Measurements from ENCODE around the gene TRIM28.

TRIM28 gene

DNA sequence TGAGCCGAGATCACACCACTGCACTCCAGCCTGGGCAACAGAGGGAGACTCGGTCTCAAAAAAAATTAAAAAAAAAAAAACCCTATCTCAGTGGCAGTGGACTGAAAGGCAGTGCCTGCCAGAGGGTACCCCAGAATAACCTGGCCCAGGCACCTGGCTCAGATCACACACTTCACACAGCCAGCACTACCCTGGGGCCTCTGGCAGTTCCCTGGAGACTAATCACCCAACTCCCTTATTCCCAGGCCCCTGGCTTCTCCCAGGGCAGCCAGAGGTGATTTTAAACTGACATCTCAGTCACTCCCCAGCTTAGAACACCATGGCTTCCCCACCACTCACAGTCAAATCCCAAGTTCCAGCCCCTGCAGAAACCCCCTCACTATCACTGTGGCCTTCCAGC is 28.6 kb upstream of the TRIM28 start:
- Mint-ChIP-seq H3K27ac (no peak overlapping the region), H3K27me3 (no peaks in the 10 kb centered on the region), H3K9me3 (no peaks in the 10 kb centered on the region), H3K4me3 (peak overlapping the region; percentile 78 to 97), H3K4me1 (peaks cover 68% of the 10 kb centered on the region)
- no peak for DNase-seq
- no peak for ATAC-seq

DNA sequence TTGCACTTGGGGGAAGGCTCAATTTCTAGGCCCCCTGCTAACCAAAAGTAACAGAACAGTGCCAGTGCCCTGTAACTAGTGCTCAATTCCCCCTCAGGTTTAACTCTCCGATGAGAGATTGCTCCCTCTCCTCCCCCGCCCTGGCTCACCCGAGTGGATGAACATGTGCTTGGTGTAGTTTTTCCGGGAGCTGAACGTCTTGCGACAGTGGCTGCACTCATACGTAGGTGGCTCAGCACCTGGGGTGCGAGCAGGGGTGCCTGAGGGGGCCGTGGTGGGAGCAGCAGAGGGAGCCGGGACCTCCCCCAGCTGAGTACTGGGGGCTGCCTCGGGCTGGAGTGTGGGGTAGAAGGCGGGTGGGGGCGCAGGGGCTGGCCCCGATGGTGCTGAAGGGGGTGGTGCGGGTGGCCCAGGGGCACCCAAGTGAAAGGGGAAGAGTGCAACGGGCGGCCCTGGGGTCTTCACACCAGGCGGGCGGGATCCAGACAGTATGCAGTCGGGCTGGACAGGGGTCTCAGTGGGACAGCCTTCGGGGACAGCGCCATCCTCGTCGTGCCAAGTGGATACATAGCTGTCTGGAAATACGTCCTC is 27.5 kb upstream of the TRIM28 start:
- DNase-seq (no peak), ATAC-seq (no peak)
- Mint-ChIP-seq H3K27me3 (no peaks in the 10 kb centered on the region), H3K4me1 (peaks cover 73% of the 10 kb centered on the region), H3K4me3 (peak overlapping the region in 1 of 2 donors; percentile 97), H3K9me3 (no peaks in the 10 kb centered on the region), H3K27ac (peak overlapping the region in 1 of 2 donors; percentile 88)

DNA sequence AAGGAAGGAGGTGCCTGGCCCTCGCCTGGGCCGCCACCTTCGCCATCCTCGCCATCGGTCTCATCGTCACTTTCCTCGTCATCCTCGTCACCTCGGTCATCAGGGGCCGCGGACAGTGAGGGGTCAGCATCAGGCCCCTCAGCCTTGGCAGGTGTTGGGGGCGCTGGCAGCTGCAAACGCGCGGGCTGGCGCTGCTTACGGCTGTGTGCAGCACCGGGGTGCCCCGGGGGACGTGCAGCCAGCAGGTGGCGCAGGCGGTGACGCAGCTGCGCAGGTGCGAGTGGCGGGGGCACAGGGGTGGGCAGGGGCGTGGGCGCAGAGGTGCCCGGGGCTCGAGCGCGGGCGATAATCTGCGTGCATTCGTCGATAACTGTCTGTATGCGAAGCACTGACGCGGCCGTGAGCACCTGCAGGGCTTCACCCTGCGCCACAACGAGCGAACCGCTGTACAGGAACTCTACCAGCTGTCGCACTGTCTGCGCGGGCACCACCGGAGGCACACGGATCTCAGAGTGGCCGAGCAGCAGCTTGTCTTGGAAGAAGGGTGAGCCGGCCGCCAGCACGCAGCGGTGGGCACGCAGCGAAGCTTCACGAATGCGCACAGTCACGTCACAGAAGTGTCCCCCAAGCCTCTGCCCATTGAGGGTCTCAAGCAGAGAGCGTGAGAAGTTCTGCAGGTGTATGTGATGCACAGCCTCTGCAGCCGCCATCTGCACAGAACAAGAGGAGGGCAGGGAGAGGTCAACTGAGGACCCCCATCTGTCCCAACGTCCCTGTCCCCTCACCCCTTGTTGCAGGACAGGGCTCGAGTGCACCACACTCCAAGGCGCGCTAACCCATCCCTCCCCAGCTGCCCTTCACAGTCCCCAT is 26.7 kb upstream of the TRIM28 start:
- H3K27me3 Mint-ChIP-seq: no peaks in the 10 kb centered on the region

DNA sequence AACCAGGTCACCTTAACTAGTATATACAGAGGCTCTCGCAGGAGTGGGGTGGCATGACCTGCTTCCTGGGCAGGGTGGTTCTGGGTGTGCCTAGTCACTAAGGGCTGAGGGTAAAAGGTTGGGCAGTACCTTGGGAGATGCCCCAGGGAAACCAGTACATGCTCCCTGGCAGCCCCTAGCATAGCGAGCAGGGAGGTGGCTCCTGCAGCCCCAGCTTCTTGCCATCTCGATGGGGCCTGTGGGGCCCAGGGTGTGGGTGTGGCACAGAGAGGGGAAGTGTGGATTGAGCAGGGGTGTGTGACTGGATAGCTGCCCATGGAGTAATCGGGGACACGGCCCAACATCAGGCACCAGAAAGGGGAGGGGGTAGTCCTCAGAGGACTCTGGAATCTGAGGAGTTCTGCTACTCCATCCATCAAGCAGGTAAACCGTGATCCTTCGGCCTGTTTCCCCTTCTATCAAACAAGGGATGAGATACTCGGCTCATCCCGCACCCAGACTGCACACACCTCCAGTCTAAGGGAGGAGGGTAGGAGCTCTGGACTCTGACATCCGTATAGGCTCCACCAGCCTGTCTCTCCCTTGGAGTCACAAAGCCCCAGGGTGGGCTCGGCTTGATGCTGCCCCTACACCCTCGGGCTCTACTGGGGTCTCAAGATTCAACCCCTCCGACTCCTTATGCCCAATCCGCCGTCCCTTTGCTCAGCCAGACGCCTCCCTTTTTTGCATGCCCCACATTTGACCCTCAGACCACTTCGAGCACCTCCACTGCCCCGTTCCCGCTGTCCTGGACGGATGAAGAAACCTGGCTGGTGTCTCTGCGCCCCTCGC is 25.4 kb upstream of the TRIM28 start:
- ATAC-seq (no peak), DNase-seq (no peak)
- H3K27ac Mint-ChIP-seq: peak overlapping the region; percentile 98 to 99
- H3K27me3 Mint-ChIP-seq: no peaks in the 10 kb centered on the region
- no peaks in the 10 kb centered on the region for H3K9me3 Mint-ChIP-seq
- peaks cover 64% of the 10 kb centered on the region for H3K4me1 Mint-ChIP-seq
- H3K4me3 Mint-ChIP-seq: peak overlapping the region; percentile 93 to 97

More for the DNA sequence above, 26.7 kb upstream of the TRIM28 start:
- H3K4me3 Mint-ChIP-seq: peak overlapping the region in 1 of 2 donors; percentile 36
- H3K9me3 Mint-ChIP-seq: no peaks in the 10 kb centered on the region
- H3K4me1 Mint-ChIP-seq: peaks cover 73% of the 10 kb centered on the region
- H3K27ac Mint-ChIP-seq: no peak overlapping the region
- DNase-seq: no peak
- no peak for ATAC-seq

DNA sequence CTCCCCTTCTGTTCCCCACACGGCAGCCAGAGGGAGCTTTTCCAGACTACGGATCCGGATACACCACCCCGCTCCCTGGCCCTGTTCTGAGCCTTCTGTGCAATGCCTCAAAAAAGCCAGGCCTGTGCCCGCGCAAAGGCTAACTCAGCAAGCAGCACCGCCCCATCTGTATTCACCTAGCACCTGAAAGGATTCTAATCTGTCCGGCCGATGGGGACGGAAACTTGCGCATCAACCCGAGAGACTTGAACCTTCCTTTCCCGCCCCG is 24.8 kb upstream of the TRIM28 start:
- Mint-ChIP-seq H3K9me3 (no peaks in the 10 kb centered on the region), H3K27ac (peak overlapping the region; percentile 98 to 99), H3K4me1 (peaks cover 60% of the 10 kb centered on the region), H3K27me3 (no peaks in the 10 kb centered on the region), H3K4me3 (peak overlapping the region; percentile 93 to 97)
- DNase-seq: peak in 1 of 2 donors; percentile 69
- peak; percentile 31 for ATAC-seq

DNA sequence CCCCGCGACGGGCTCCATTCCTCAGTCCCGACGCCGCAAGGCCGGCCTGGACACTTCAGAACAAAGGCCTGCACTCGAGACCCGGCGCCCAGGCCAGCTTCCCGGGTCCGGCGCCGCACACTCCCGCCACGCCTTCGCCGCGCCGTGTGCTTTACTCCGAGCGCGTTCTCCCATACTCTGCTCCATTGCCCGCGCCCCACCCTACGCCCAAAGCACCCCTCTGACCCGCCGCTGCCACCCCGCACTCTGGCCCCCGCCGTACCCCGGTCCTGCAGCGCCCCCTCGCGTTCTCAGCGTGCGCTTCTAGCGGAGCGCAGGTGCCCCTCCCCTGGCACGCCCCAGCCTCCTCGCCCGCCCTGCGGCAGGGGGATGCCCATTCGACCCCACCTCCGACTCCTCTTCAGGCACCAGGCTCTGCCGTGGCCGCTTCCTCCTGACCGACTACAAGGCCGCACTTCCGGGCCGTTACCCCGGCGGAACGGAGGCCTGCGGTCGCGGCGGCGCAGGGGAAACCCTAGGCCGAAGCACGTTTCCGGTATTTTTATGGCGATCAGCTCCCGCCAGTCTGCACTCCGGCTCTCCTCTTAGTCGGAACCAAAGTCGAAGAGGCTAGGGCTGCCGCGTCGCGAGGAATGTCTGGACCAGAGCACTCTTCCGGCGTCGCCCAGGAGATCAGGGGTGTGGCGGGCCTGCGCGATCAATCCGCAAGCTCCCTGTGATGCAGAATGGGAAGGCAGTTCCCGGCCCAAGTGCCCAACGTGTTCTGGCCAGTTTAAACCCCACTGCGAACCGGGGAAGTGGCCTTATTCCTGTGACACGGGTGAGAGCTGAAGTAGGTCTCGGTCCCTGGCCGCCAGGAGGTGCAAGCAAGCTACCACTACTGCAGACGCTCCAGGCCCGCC is 24.3 kb upstream of the TRIM28 start, which contains the start of gene ZBTB45:
ZBTB45 (minus strand) TSS at position 456 of the 902 bp plus-strand sequence. CDS start 2,137 bp downstream, outside the sequence.
- Mint-ChIP-seq H3K27ac (peak within 1 kb of the TSS; percentile 98 to 99), H3K9me3 (no peaks in the 10 kb centered on the region), H3K4me3 (peak within 1 kb of the TSS; percentile 93 to 97), H3K4me1 (peaks cover 55% of the 10 kb centered on the region), H3K27me3 (no peaks in the 10 kb centered on the region)
- peak; percentile 96 to 98 for DNase-seq
- peak; percentile 89 for ATAC-seq

DNA sequence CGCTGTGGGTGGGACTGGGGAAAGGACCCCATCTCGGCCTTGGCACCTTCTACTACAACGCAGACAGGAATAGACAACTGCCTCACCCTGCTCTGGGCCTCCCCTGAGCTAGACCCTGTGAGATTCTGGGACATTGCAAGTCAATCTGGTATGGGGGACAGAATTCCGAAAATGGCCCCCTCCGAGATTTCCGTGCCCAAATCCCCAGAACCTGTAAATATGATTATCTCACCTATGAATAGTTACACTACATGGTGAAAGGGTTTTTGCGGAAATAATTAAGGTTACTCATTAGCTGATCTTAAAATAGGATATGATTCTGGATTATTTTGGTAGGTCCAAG is 23.6 kb upstream of the TRIM28 start:
- Mint-ChIP-seq H3K27me3 (no peaks in the 10 kb centered on the region), H3K4me1 (peaks cover 49% of the 10 kb centered on the region), H3K27ac (peak overlapping the region; percentile 98 to 99), H3K9me3 (no peaks in the 10 kb centered on the region), H3K4me3 (peak overlapping the region; percentile 93 to 97)
- no peak for ATAC-seq
- DNase-seq: no peak

DNA sequence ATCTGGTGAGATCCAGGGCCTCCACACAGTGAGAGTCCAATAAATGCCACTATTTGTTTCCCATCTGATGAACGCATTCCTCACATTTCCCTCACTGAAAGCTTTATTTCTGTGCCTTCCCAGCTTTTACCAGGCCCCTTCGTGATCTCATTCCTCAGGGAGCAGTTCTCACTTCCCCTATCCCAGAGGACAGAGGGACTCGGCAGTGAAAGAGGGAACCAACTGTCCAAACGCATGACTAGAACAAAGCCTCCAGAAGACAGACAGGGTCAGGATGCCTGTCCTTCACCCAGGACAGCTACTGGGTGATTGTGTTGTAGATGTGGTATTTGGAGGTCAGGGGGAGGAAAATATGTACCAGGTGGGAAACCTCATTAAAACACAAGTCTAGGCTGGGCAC is 22.2 kb upstream of the TRIM28 start:
- Mint-ChIP-seq H3K9me3 (no peaks in the 10 kb centered on the region), H3K27ac (no peak overlapping the region), H3K4me3 (peak overlapping the region in 1 of 2 donors; percentile 7), H3K4me1 (peaks cover 35% of the 10 kb centered on the region), H3K27me3 (no peaks in the 10 kb centered on the region)
- DNase-seq (no peak), ATAC-seq (no peak)

DNA sequence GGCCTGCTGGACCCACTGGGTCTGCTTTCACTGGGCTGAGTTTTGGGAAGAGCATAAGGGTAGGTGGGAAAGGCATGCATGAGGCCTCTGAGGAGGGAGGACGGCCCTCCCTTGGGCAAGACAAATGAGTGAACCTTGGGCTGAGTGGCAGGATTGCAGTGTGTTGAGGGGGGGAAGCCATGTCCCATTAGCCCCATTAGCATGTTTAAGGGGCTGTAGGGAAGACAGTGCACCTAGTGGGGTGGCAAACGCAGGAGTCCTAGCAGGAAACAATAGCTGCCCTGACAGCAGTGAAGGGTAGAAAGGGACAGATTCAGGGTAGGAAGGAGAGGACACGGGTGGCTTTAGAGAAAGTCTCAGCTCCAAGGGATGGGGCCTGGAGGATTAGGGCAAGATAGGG is 21.2 kb upstream of the TRIM28 start:
- Mint-ChIP-seq H3K4me3 (no peak overlapping the region), H3K4me1 (peaks cover 25% of the 10 kb centered on the region), H3K9me3 (no peaks in the 10 kb centered on the region), H3K27ac (no peak overlapping the region), H3K27me3 (no peaks in the 10 kb centered on the region)
- ATAC-seq (no peak), DNase-seq (no peak)

DNA sequence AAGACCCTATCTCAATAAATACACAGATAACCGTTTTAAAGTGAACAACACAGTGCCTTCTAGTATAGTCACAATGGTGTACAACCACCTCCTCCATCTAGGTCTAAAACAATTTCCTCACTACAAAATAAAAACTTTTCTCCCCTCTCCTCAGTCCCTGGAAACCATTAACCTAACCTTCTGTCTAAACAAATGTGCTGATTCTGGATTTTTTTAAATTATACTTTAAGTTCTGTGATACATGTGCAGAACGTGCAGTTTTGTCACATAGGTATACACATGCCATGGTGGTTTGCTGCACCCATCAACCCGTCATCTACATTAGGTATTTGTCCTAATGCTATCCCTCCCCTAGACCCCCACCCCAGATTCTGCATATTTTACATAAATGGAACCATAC is 14.5 kb upstream of the TRIM28 start:
- Mint-ChIP-seq H3K27ac (no peak overlapping the region), H3K4me3 (no peak overlapping the region), H3K4me1 (no peaks in the 10 kb centered on the region), H3K9me3 (no peaks in the 10 kb centered on the region), H3K27me3 (no peaks in the 10 kb centered on the region)
- DNase-seq (no peak), ATAC-seq (no peak)

DNA sequence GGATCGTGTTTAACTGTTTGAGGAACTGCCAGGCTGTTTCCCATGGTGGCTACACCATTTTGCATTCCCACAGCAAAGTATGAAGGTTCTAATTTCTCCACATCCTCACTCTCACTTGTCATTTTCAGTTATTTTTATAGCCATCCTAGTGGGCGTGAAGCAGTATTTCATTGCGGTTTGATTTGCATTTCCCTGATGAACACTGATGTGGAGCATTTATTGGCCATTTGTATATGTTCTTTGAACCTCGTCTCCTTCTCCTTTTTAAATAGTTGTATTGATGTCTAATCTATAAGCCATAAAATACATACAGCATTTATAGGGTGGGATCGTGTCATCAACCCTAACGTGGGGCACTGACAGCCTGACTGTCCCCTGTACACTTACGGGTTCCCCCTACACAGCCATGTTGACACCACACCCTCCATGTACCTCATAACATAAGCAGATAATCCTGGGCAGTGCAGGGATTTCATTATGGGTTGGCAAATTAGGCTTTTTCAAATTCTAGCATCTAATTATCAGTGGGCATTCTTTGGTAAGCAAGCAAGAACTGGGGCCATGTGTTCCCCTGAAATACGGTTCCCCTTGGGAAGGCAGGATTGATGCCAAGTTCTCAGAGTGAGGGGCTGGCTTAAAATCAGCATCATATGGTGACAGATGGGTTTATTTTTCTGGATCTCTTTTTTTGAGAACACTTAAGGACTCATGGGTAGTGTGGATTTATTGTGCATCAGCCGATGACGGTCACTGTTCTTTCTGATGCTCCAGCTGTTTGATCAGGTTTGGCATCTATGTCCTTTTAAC is 12.6 kb upstream of the TRIM28 start:
- Mint-ChIP-seq H3K4me3 (no peak overlapping the region), H3K9me3 (no peaks in the 10 kb centered on the region), H3K27me3 (no peaks in the 10 kb centered on the region), H3K4me1 (no peaks in the 10 kb centered on the region), H3K27ac (no peak overlapping the region)
- ATAC-seq (no peak), DNase-seq (no peak)

DNA sequence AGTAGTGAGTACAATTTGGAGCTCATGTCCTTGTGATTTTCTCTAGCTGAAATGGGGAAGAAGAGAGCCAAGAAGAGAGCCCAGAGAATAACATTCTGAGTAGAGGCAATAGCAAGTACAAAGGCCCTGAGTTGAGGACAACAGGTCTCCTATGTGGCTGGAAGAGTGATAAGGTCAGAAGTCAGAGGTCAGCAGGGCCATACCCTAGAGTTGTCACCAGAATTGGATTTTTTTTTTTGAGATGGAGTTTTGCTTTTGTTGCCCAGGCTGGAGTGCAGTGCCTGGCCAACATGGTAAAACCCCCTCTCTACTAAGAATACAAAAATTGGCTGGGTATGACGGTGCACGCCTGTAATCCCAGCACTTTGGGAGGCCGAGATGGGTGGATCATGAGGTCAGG is 8.0 kb upstream of the TRIM28 start:
- H3K4me3 Mint-ChIP-seq: no peak overlapping the region
- H3K4me1 Mint-ChIP-seq: peaks cover 25% of the 10 kb centered on the region
- H3K9me3 Mint-ChIP-seq: no peaks in the 10 kb centered on the region
- no peak overlapping the region for H3K27ac Mint-ChIP-seq
- DNase-seq (no peak), ATAC-seq (no peak)
- H3K27me3 Mint-ChIP-seq: peaks cover 18% of the 10 kb centered on the region

DNA sequence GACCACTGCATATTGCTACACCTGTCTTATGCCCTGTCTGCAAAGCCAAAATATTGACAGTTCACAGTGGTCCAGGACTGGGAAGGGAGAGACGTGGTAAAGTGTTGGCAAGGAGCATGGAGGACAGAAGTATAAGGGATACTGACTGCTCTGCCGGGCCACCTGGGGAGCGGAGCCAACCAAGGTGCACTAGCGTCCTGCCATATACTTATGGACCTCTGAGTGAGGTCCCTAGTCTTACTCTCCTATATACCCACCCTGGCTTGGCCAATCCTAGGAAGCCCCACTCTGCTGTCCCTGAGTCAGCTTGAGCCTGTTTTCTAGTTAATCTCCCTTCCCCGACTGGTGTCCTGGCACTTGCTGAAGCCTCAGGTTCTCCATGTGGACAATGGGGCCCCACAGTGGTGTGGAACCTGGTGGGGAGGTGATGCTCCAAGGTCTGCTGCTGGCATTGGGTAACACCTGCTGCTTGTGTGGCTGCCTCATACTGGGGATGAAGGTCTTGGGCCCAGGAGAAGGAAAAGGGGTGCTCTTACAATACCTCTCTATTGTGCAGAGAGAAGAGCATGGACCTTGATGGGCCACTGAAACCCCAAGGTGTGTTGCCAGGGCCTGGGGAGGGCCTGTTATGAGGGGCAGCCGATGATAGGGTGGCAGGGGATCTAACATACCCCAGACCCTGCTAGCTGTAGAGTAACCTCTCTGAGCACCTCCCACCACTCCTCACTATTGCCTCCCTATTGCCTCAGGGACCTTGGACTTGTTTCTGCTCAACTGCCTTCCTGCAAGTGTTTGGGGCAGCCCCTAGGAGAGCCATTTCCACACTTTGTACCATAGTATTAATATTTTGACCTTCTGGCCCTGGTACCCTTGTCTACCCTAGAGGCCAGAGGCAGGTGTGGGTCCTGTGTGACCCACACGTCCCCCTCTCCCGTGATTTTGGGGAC is 6.7 kb upstream of the TRIM28 start:
- Mint-ChIP-seq H3K9me3 (no peaks in the 10 kb centered on the region), H3K27ac (peak overlapping the region in 1 of 2 donors; percentile 14), H3K27me3 (peaks cover 24% of the 10 kb centered on the region), H3K4me1 (peaks cover 25% of the 10 kb centered on the region), H3K4me3 (peak overlapping the region; percentile 92 to 95)
- ATAC-seq (peak; percentile 47), DNase-seq (no peak)

Measured in stimulated activated naive CD8-positive, alpha-beta T cell treated with anti-CD3 and anti-CD28 coated beads, Interleukin-15, amount 100 ng/mL, for 72 hours (primary cell).